Raji (cell line): ENCODE data around the gene ARHGEF7.

Experiments used
- POLR2A ChIP-seq: IDR thresholded peaks from 2 replicates; pipeline ENCODE4 v1.6.1; 2011; ENCODE audit warnings: low read depth, low read length, control low read depth; ENCODE audit not compliant: insufficient read depth

ARHGEF7 gene

DNA sequence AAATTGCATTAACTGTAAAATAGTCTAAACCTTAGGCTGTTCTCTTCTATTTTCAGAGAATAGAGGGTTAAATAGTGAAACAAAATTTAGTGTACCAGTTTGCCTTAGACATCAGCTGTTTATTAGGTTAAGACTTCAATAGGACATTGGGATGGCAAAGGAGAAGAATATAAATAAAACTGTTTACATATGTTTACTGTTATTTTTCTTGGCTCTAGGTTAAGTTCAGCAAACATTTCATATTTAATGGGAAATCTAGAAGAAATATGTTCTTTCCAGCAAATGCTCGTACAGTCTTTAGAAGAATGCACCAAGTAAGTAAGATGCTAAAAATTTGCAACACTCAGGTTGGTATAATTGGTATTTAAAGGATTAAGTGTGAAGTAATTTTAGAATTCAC is 128.9 kb downstream of the ARHGEF7 start:
- no peak for TF ChIP-seq POLR2A

DNA sequence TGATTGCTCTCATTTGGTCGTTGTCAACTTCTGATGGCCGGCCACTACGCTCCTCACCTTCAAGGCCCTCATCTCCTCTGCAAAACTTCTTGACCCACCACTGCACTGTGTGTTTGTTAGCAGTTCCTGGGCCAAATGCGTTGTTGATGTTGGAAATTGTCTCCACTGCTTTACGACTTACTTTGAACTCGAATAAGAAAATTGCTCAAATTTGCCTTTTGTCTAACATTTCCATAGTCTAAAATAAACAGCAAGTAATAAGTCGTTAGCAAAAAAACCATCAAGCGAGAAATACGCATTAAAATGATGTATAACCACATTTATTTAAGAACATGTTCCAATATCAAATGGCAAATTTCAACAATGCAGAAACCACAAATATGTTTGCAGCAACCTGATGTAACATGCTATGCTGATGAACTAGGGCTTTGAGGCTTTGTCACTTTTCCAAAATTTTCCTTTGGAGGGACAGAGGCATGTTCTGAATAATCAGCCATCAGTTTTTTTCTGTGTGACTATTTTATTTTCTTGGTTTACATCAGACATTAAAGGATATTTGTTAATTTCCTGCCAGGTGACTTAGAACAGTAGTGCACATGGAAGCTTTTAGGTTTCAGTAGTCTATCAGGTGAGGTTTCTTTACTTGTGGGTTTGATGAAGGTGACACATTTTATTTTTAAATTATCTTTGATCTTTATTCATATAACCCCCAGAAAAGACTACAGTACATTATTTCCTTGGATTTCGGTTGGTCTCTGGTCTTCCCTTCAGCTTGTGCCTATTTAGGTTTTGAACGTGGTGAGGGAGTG is 130.7 kb downstream of the ARHGEF7 start:
- TF ChIP-seq POLR2A: no peak

DNA sequence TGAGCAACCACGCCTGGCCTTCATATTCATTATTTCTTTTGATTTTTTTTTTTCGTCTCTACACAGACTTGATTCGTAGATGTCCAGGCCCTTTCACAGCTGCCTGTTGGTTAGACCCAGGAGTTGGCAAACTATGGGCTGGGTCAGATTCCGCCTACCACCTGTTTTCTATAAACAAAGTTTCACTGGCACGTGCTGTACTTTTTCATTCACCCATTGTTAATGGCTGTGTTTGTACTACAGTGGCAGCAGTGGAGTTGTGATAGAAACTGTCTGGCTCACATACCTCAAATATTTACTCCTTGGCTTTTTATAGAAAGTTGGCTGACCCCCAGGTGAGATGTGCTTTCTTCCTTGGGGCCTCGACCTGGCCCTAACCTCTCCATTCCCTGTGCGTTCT is 132.4 kb downstream of the ARHGEF7 start:
- no peak for TF ChIP-seq POLR2A

- no peak for TF ChIP-seq POLR2A
These were observed 133.7 kb downstream of the ARHGEF7 start for GRCh38 chr13:111248822-111249221.

- no peak for TF ChIP-seq POLR2A
These were observed 134.7 kb downstream of the ARHGEF7 start for GRCh38 chr13:111249637-111250360.

GRCh38 chr13:111251646-111252445 is 136.7 kb downstream of the ARHGEF7 start:
- TF ChIP-seq POLR2A: no peak

DNA sequence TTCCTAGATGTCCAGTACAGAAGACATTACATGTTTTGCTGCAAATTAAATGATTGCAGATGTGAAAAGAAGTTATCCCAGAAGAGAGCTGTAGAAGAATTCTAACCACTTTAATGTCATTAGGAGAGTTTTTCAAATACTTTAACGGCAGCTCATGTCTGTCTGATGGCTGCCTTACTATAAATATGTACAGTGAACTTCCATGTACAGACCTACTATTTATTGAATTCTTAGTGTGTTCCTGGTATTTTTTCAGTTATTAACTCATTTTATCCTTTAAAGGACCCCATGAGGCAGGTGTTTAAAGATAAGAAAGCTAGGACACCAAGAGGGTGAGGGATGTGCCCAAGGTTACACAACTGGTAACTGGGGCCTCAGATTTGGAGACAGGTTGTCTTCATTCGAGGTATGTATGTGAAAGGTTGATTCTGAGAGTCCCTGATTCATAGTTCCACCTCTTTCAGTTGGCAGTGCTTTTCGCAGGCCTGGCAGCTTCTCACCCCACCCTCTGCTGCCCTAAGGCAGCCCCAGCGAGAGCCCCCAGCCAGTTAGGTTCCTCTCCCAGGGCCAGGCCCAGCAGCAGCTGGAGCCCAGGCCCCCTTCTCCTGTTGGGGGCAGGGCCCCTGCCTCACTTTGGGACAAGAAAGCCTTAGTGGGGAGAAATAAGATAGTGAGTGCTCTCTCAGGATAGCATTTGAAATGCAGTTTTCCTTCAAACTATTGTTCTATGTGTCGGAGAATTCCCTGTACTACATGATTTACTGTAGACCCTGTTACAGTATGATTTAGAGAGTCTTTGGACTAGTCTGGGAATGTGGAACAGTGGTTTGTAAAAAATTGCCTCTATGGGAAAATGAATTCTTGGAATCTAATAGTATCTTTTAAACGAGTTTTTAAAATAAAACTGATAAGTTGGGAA is 137.6 kb downstream of the ARHGEF7 start:
- no peak for TF ChIP-seq POLR2A

DNA sequence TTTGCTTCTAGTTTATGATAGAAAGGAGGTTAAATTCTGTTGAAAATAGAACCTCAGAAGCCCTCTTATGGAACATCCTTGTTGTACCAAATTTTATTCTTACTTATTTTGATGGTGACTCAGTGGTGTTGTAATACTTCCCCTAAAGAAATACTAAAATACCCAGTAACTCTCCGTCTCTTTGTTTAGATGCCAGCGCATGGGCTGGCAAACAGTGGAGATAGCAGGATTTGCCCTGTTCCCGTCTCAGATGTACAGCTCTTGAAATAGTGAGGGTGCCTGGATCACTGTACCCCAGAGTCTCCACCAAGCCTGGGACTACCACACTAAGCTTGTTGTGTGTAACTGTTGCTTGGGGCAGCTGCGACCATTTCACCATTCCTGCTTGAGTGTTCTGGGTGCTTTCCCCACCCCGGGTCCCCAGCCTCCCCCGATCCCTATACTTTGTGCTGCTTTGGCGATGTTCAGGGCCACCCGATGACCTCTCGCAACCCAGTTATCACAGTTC is 138.3 kb downstream of the ARHGEF7 start:
- TF ChIP-seq POLR2A: no peak

DNA sequence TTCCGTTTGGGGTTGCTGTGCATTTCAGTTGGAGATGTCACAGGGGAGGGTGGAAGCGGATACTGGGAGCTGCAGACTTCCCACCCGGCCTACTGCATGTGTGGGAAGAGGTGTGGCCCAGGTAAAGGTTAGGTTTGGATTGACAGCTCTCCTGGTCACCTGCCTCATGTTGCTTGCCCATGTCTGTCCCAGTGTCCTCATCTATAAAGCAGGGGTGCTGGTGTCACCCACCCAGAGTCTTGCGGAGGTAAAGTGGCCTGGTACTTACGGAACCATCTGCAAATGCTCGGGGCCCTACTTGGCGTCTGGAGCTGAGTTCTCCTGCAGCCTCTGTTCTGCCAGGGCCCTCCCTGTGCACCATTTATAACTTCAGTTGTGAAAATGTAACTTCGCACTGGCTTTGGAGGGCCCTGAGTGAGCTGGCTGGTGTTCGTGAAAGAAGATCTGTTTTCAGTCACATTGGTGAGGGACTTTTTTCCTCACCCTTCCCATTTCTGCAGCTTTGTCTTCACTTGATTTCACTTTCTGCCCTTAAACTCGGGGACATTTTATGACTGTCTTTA is 140.2 kb downstream of the ARHGEF7 start:
- no peak for TF ChIP-seq POLR2A

DNA sequence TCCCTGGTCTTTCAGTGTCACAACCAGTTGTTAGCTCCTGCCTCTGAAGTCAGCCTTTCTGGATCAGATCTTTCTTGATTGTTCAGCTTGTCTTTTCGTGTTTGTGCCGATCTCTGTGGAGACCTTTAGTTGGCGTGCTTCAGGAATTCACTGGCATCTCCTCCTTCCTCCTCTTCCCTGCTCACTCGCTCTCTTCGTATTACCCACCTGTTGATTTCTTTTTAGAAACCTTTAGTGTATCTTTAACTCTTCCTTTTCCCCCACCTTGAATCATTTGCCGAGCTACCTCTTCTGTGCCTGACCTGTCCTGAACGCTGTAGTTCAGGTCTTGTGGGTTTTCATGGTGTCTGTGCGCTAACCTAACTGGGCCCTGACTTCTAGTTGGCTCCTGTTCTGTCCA is 141.3 kb downstream of the ARHGEF7 start:
- TF ChIP-seq POLR2A: no peak

DNA sequence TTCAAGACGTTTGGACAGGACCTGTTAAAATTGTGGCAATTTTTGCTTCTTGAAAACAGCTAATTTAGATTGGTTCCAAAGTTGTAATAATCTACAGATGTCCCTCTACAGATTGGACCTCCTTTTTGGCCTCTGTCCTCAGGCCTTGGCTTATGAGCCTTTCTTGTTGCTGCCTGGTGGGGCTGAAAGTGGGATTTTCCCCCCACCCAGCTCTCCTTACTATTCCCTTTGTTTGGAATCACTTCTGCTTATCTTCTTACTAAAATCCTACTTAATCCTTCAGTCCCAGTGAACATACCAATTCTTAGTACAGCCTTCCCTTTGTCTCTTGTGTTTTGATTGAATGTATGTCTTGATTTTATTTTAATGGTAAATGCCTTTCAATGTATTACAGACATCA is 141.8 kb downstream of the ARHGEF7 start:
- TF ChIP-seq POLR2A: no peak

DNA sequence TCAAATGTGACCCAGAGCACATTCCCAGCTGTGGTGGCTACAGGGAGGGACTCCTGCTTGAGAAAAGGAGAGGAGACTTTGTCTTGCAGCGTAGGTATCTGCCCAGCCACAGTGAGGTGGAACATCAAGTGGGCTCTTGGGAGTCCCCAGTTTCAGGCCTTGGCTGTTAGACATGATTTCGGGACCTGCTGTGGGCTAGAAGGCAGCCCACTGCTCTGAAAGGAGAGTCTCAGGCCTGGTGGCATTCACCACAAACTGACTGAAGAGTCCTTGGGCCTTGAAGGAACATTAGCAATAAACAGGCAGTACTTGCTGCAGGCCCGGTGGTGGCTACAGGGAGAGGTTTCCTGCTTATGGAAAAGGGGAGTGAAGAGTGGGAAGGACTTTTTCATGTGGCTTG is 143.5 kb downstream of the ARHGEF7 start:
- TF ChIP-seq POLR2A: no peak

DNA sequence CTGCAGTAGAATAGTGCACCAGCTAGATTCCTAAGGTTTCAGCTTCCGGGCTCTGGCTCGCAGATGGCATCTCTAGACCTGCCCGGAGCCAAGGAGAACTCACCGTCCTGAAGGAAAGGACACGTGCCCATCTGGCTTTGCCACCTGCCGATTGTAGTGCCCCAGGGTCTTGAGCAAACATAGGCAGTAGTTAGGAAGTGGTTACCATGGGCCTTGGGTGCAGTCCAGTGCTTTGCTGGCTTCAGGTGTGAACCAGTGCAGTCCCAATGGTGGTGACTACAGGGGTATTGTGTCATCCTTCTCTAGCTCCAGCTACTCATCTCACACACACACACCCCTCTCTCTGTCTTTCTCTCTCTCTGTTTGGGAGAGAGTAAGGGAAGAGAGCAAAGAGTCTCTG is 143.9 kb downstream of the ARHGEF7 start:
- no peak for TF ChIP-seq POLR2A

DNA sequence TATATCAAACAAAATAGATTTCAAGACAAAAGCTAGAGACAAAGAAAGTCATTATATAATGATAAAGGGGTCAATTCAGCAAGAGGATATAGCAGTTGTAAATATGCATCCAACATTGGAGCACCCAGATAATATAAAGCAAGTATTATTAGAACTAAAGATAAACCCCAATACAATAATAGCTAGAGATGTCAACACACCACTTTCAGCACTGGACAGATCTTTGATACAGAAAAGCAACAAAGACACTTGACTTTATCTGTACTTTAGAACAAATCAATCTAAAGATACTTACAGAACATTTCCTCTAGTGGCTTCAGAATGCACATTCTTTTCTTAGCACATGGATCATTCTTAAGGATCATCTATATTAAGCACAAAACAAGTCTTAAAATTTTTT is 146.2 kb downstream of the ARHGEF7 start:
- TF ChIP-seq POLR2A: no peak
